Testis (tissue), 3 donors: Measurements from ENCODE around the gene CCL27. TPM values are rescaled to one million over a fixed set of nuclear protein-coding genes. Genes with fewer than 3 reads are reported as not detected.

ENCODE experiments used
- DNase-seq: peaks from one replicate; pipeline ENCODE4 v3.0.0-alpha.2; 2019
- H3K27ac ChIP-seq, 2 donors: fragments of 200-600 bp; sonication (generic); one replicate each; pipeline ENCODE4 v1.5.1; 2019
- H3K27me3 ChIP-seq: fragments of 200-600 bp; sonication (generic); one replicate; pipeline ENCODE4 v1.5.1; 2019
- H3K36me3 ChIP-seq: fragments of 200-600 bp; sonication (generic); one replicate; pipeline ENCODE4 v1.5.1; 2017; ENCODE audit warnings: low read depth; ENCODE audit errors: missing control alignments
- H3K4me1 ChIP-seq: fragments of 200-600 bp; sonication (generic); one replicate; pipeline ENCODE4 v1.5.1; 2019
- H3K4me3 ChIP-seq, 2 donors: fragments of 200-600 bp; sonication (generic); one replicate each; pipeline ENCODE4 v1.5.1; 2017 to 2019
- H3K9me3 ChIP-seq: fragments of 200-600 bp; sonication (generic); one replicate; pipeline ENCODE4 v1.5.1; 2017
- CTCF ChIP-seq, 3 experiments: fragments of 450-650 bp in 2 of 3; fragments of 200-600 bp in 1 of 3; sonication (generic) in 1 of 3; IDR thresholded peaks; one replicate each; pipeline ENCODE4 v1.5.1; 2016 to 2019; ENCODE audit warnings: antibody characterized with exemption in 3 of 3, mild to moderate bottlenecking in 2 of 3, moderate library complexity in 1 of 3
- POLR2A ChIP-seq: fragments of 450-650 bp; IDR thresholded peaks from one replicate; pipeline ENCODE4 v1.6.1; 2017; ENCODE audit warnings: antibody characterized with exemption, mild to moderate bottlenecking, moderate library complexity
- WGBS, 2 donors: methylation state at CpG; one replicate each; pipeline ENCODE4 v1.1.5; 2018; 5-methylcytosine and 5-hydroxymethylcytosine counted together
- intact Hi-C: fragments of 100-400 bp; cut with DNase I; formaldehyde crosslinking; loops from one replicate; pipeline ENCODE4 v1.15.1; 2023; ENCODE audit warnings: low total_unique reads
- polyA plus RNA-seq: library from polyadenylated mRNA; stranded (reverse); fragments of 350-450 nt; fragmentation: Illumina TruSeq; extraction: RNeasy Lipid Tissue Mini Kit (QIAGEN cat#74804); gene quantifications from one replicate; pipeline ENCODE4 v1.2.3, GENCODE V29; 2014; ENCODE audit warnings: low read depth, low replicate concordance; ENCODE audit not compliant: insufficient read depth
- total RNA-seq, 2 donors: library from RNA; depleted of rRNA; stranded (reverse); fragments of >200 nt; gene quantifications; one replicate each; pipeline ENCODE4 v1.2.3, GENCODE V29; 2016

Gene CCL27
- total and polyA plus RNA-seq, 3 donors from 2014 or later: 1.4 to 3.1 TPM; not detected in 1

GRCh38 chr9:34651321-34651720, 11.1 kb downstream of the CCL27 start:
- H3K4me3 ChIP-seq: no peak overlapping the region
- peak; percentile 67 for DNase-seq
- H3K27ac ChIP-seq: peak overlapping the region; percentile 2 to 42
- no peak for TF ChIP-seq CTCF (IDR thresholded peaks at IDR 0.05)
- TF ChIP-seq POLR2A: no peak
- H3K27me3 ChIP-seq: no peaks in the 10 kb centered on the region
- no peaks in the 10 kb centered on the region for H3K9me3 ChIP-seq
- 29 to 33% methylated on average over 4 of the region's 4 CpGs for WGBS, 2 donors
- no peaks in the 10 kb centered on the region for H3K36me3 ChIP-seq
- intact Hi-C loops: no loop called here
- peaks cover 52% of the 10 kb centered on the region for H3K4me1 ChIP-seq

- no peak overlapping the region for H3K27ac ChIP-seq
- DNase-seq: peak; percentile 53
- peaks cover 56% of the 10 kb centered on the region for H3K4me1 ChIP-seq
- WGBS, 2 donors: 63 to 68% methylated on average over 5 of the region's 5 CpGs
- no peaks in the 10 kb centered on the region for H3K9me3 ChIP-seq
- H3K27me3 ChIP-seq: no peaks in the 10 kb centered on the region
- no peak overlapping the region for H3K4me3 ChIP-seq
- intact Hi-C loops: no loop called here
- TF ChIP-seq CTCF (IDR thresholded peaks at IDR 0.05): no peak
- no peak for TF ChIP-seq POLR2A
- no peaks in the 10 kb centered on the region for H3K36me3 ChIP-seq
Measured at GRCh38 chr9:34650816-34651215, 11.6 kb downstream of the CCL27 start.

GRCh38 chr9:34648673-34649072, 13.8 kb downstream of the CCL27 start:
- intact Hi-C loops: no loop called here
- H3K27ac ChIP-seq: no peak overlapping the region
- WGBS, 2 donors: 94 to 96% methylated on average over 7 to 8 of the region's 8 CpGs
- H3K36me3 ChIP-seq: no peaks in the 10 kb centered on the region
- no peak for TF ChIP-seq POLR2A
- TF ChIP-seq CTCF (IDR thresholded peaks at IDR 0.05): no peak
- no peaks in the 10 kb centered on the region for H3K27me3 ChIP-seq
- H3K4me1 ChIP-seq: peaks cover 39% of the 10 kb centered on the region
- no peak overlapping the region for H3K4me3 ChIP-seq
- H3K9me3 ChIP-seq: no peaks in the 10 kb centered on the region
- DNase-seq: no peak

- DNase-seq: no peak
- TF ChIP-seq POLR2A (no peak), CTCF (IDR thresholded peaks at IDR 0.05) (no peak)
- peak overlapping the region in 1 of 2 donors; percentile 86 for H3K27ac ChIP-seq
- H3K36me3 ChIP-seq: no peaks in the 10 kb centered on the region
- H3K4me3 ChIP-seq: peak overlapping the region in 1 of 2 donors; percentile 70
- peaks cover 29% of the 10 kb centered on the region for H3K4me1 ChIP-seq
- intact Hi-C loops: no loop called here
- no peaks in the 10 kb centered on the region for H3K9me3 ChIP-seq
- no peaks in the 10 kb centered on the region for H3K27me3 ChIP-seq
- WGBS, 2 donors: 60 to 67% methylated on average over 10 of the region's 10 CpGs
Measured at GRCh38 chr9:34647651-34648050, 14.8 kb downstream of the CCL27 start.

- Histone ChIP-seq H3K36me3 (no peaks in the 10 kb centered on the region), H3K4me1 (peaks cover 22% of the 10 kb centered on the region), H3K27me3 (no peaks in the 10 kb centered on the region), H3K27ac (peak overlapping the region; percentile 60 to 86), H3K9me3 (no peaks in the 10 kb centered on the region), H3K4me3 (peak overlapping the region; percentile 70 to 81)
- TF ChIP-seq POLR2A: no peak
- DNase-seq: no peak
- 3% methylated on average over 8 of the region's 8 CpGs; no CpG with 5 or more reads in 1 of the 2 donors for WGBS, 2 donors
- intact Hi-C loops: no loop called here
Measured at GRCh38 chr9:34647084-34647403, 15.4 kb downstream of the CCL27 start.
